ENCODE measurements around the gene IGF2BP3.

GRCh38 chr7:23353172-23353571 lies 117.1 kb downstream of the IGF2BP3 start:
- TF ChIP-seq SMC3 (IDR thresholded peaks at IDR 0.05; ENCODE audit: borderline replicate concordance, low read length) (no peak), YY1 (IDR thresholded peaks at IDR 0.05; ENCODE audit: low read depth, low read length) (no peak), E4F1 (IDR thresholded peaks at IDR 0.05; ENCODE audit: borderline replicate concordance, partially characterized antibody) (no peak), JUND (IDR thresholded peaks at IDR 0.05; ENCODE audit: low read depth, low read length) (no peak), TCF3 (IDR thresholded peaks at IDR 0.05; ENCODE audit: borderline replicate concordance, insufficient read depth, low read depth, low read length) (no peak), EZH2 (IDR thresholded peaks at IDR 0.05; ENCODE audit: borderline replicate concordance, control insufficient read depth, low read depth, low read length) (no peak), EED (IDR thresholded peaks at IDR 0.05; ENCODE audit: low read depth) (no peak), E2F8 (IDR thresholded peaks at IDR 0.05; ENCODE audit: low read depth, partially characterized antibody) (no peak), BCL11A (IDR thresholded peaks at IDR 0.05; ENCODE audit: low read depth, low read length) (no peak)

Measured in GM12878 (cell line).